Nasal cavity respiratory epithelium epithelial cell of viscerocranial mucosa (primary cell): Measurements from ENCODE around the gene RCE1. TPM values are rescaled to one million over a fixed set of nuclear protein-coding genes. Genes with fewer than 3 reads are reported as not detected.

Source experiments
- total RNA-seq: library from RNA; depleted of rRNA; stranded (reverse); fragments of >200 nt; gene quantifications from 2 replicates; pipeline ENCODE4 v1.2.3, GENCODE V29; 2014

The RCE1 gene
- 23.2 and 33.5 TPM in 2 replicates for total RNA-seq

GRCh38 chr11:66842896-66843775, at the start of gene RCE1:
TSS of gene RCE1 (plus strand) at chr11:66843441. CDS start at chr11:66843456, 15 bp downstream.

GRCh38 chr11:66856496-66857233, 13.4 kb downstream of the RCE1 start, which contains the start of gene LRFN4:
TSS of gene LRFN4 (plus strand) at chr11:66857064. CDS start at chr11:66857745, 681 bp downstream.

Other genes with a start within 250 kb of the RCE1 start
- gene RBM14, start 226.8 kb upstream of the RCE1 start, total RNA-seq, result 7.9 and 25.5 TPM in 2 replicates
- 152 and 204 TPM in 2 replicates for gene RBM4, start 204.7 kb upstream of the RCE1 start, total RNA-seq
- 17.1 and 21.5 TPM in 2 replicates for gene RBM4B, start 165.6 kb upstream of the RCE1 start, total RNA-seq
- gene SPTBN2, start 114.2 kb upstream of the RCE1 start, total RNA-seq, result 60.5 and 130 TPM in 2 replicates
- 9.2 and 22.9 TPM in 2 replicates for gene LRFN4, start 13.6 kb downstream of the RCE1 start, total RNA-seq
- 12.3 and 19.2 TPM in 2 replicates for gene PC, start 114.9 kb downstream of the RCE1 start, total RNA-seq
- not detected in 2 replicates for gene C11orf86, start 131.9 kb downstream of the RCE1 start, total RNA-seq
- 0.34 and 10.2 TPM in 2 replicates for gene SYT12, start 179.7 kb downstream of the RCE1 start, total RNA-seq
- 106 and 199 TPM in 2 replicates for gene RHOD, start 213.4 kb downstream of the RCE1 start, total RNA-seq